LNCAP (cell line): ENCODE results near the gene ZNF284.

Experiments used
- CTCF ChIP-seq: fragments of 450-650 bp; IDR thresholded peaks from 2 replicates; pipeline ENCODE4 v1.5.1; 2017; ENCODE audit warnings: mild to moderate bottlenecking

Gene ZNF284

GRCh38 chr19:44051650-44052402 is 20.1 kb upstream of the ZNF284 start, which contains the start of gene ZNF223:
Gene ZNF223 (plus strand): TSS chr19:44052036. CDS start chr19:44055177, 3,141 bp downstream.
- no peak for TF ChIP-seq CTCF

GRCh38 chr19:44055870-44056269 is 16.1 kb upstream of the ZNF284 start:
- TF ChIP-seq CTCF: no peak

- no peak for TF ChIP-seq CTCF
These were observed 12.7 kb upstream of the ZNF284 start for GRCh38 chr19:44059229-44059628.

GRCh38 chr19:44061038-44061437 is 10.9 kb upstream of the ZNF284 start:
- no peak for TF ChIP-seq CTCF

GRCh38 chr19:44066305-44066704 is 5.7 kb upstream of the ZNF284 start:
- no peak for TF ChIP-seq CTCF

- TF ChIP-seq CTCF: no peak
These were observed 2.5 kb upstream of the ZNF284 start for GRCh38 chr19:44069415-44069814.

- TF ChIP-seq CTCF: peak; percentile 13; the same call in 1 of the 2 replicates
These were observed 813 bp downstream of the ZNF284 start for GRCh38 chr19:44072543-44073401.
